K562 (cell line): ENCODE results near the gene BTN3A1. TPM values are rescaled to one million over a fixed set of nuclear protein-coding genes. Genes with fewer than 3 reads are reported as not detected.

Source experiments
- CHCHD3 ChIP-seq: fragments of 250-450 bp; sonication (Bioruptor Pico); IDR thresholded peaks from 2 replicates; pipeline ENCODE4 v2.1.2; 2022; ENCODE audit warnings: mild to moderate bottlenecking
- CTCF ChIP-seq, 3 experiments: IDR thresholded peaks in 2 of 3; conservative IDR thresholded peaks in 1 of 3; 2 replicates each; pipeline ENCODE4 v1.5.1; 2011 to 2012; ENCODE audit warnings: low read length in 3 of 3, mild to moderate bottlenecking in 3 of 3, control low read depth in 2 of 3, improper control_type of control experiment in 1 of 3, inconsistent platforms in 1 of 3, low read depth in 1 of 3, mixed read lengths in 1 of 3, moderate library complexity in 1 of 3; ENCODE audit not compliant: insufficient read depth in 2 of 3
- FOXP1 ChIP-seq: sonication (generic); formaldehyde crosslinking; IDR thresholded peaks from 2 replicates; pipeline ENCODE4 v1.8.0; 2022; ENCODE audit warnings: mild to moderate bottlenecking, missing genetic modification reagents
- HDAC2 ChIP-seq: fragments of 450-650 bp; IDR thresholded peaks from 2 replicates; pipeline ENCODE4 v1.6.1; 2016; ENCODE audit warnings: mild to moderate bottlenecking
- KAT8 ChIP-seq: fragments of 450-650 bp; IDR thresholded peaks from 2 replicates; pipeline ENCODE4 v1.6.1; 2016; ENCODE audit warnings: low read depth, mild to moderate bottlenecking
- KDM1A ChIP-seq, 2 experiments: fragments of 450-650 bp; IDR thresholded peaks; 2 replicates each; pipeline ENCODE4 v1.6.1; 2016; ENCODE audit warnings: mild to moderate bottlenecking in 2 of 2
- MEF2A ChIP-seq: IDR thresholded peaks from 2 replicates; pipeline ENCODE4 v1.6.1; 2011; ENCODE audit warnings: low read depth, mild to moderate bottlenecking, low read length, moderate library complexity; ENCODE audit not compliant: control insufficient read depth
- NCOA6 ChIP-seq: fragments of 450-650 bp; IDR thresholded peaks from 2 replicates; pipeline ENCODE4 v1.6.1; 2017; ENCODE audit warnings: mild to moderate bottlenecking
- RB1 ChIP-seq: fragments of 450-650 bp; IDR thresholded peaks from 2 replicates; pipeline ENCODE4 v1.6.1; 2017; ENCODE audit warnings: low read depth, mild to moderate bottlenecking
- SP1 ChIP-seq: sonication (generic); formaldehyde crosslinking; IDR thresholded peaks from 2 replicates; pipeline ENCODE4 v1.8.1; 2022; ENCODE audit warnings: mild to moderate bottlenecking, missing genetic modification reagents
- TAF15 ChIP-seq: fragments of 200-400 bp; formaldehyde crosslinking; IDR thresholded peaks from 2 replicates; pipeline ENCODE4 v1.6.1; 2017; ENCODE audit warnings: mild to moderate bottlenecking, low read depth, low read length, moderate library complexity
- ZC3H4 ChIP-seq: sonication (generic); formaldehyde crosslinking; IDR thresholded peaks from 2 replicates; pipeline ENCODE4 v1.9.0; 2021; ENCODE audit warnings: missing genetic modification reagents, borderline replicate concordance
- ZFP36 ChIP-seq: fragments of 150-350 bp; IDR thresholded peaks from 2 replicates; pipeline ENCODE4 v1.6.1; 2018; ENCODE audit warnings: low read length, low read depth; ENCODE audit not compliant: partially characterized antibody
- ZNF274 ChIP-seq: IDR thresholded peaks from 2 replicates; pipeline ENCODE4 v1.6.1; 2011; ENCODE audit warnings: low read depth, mild to moderate bottlenecking, low read length, moderate library complexity, borderline replicate concordance
- ZNF695 ChIP-seq: fragments of 450-650 bp; formaldehyde crosslinking; IDR thresholded peaks from 2 replicates; pipeline ENCODE4 v1.4.0; 2020; ENCODE audit warnings: mild to moderate bottlenecking, moderate library complexity
- polyA plus RNA-seq, 8 experiments: library from polyadenylated mRNA; depleted of rRNA in 4 of 8; stranded (reverse) in 5 of 8; unstranded in 3 of 8; fragments of >200 nt; fragmentation: Nextera tagmentation in 2 of 8; fragmentation: Illumina TruSeq in 1 of 8; extraction: Ambion mirVana in 2 of 8; extraction: Trizol in 1 of 8; gene quantifications; 2 replicates each; pipeline versions ENCODE4 v1.2.1 to v1.2.3, GENCODE V29; 2011 to 2014; ENCODE audit warnings: inconsistent platforms in 1 of 8, missing spikeins in 1 of 8
- total RNA-seq, 7 experiments: library from RNA; depleted of rRNA in 6 of 7; stranded (reverse); fragments of >200 nt in 6 of 7; fragmentation: Illumina TruSeq in 2 of 7; extraction: Trizol in 2 of 7; gene quantifications; 2 replicates each; pipeline versions ENCODE4 v1.2.1 to v1.2.3, GENCODE V29; 2011 to 2021; ENCODE audit warnings: low replicate concordance in 1 of 7
- TF ChIP-seq, protein P1 (sequence below): fragments of 250-450 bp; sonication (Bioruptor Pico); IDR thresholded peaks from 2 replicates; pipeline ENCODE4 v1.8.0; 2022; ENCODE audit warnings: inconsistent platforms
- TF ChIP-seq, protein P2 (sequence below): fragments of 250-450 bp; sonication (Bioruptor Pico); IDR thresholded peaks from 2 replicates; pipeline ENCODE4 v1.5.0; 2021

BTN3A1 gene
- total and polyA plus RNA-seq, 9 of the 15 experiments (the other 6 are each of a cell fraction or from before 2014, with no cell fraction given): 0.84 to 8.5 (median 3.9) TPM

GRCh38 chr6:26372308-26373144 is 29.5 kb upstream of the BTN3A1 start (continued):
- TF ChIP-seq FOXP1 (CRISPR knock-in tag) (no peak), CHCHD3 (CRISPR knock-in tag) (no peak), KDM1A (IDR thresholded peaks at IDR 0.05) (peak in 1 of 2 experiments; percentile 44; a peak in 1 of 4 replicates), ZFP36 (peak; percentile 52), ZNF274 (no peak), ZNF695 (no peak), TAF15 (no peak), CTCF (IDR thresholded peaks at IDR 0.05 in 2 of 3, conservative IDR thresholded peaks at IDR 0.05 in 1 of 3; ENCODE audit: insufficient read depth in 2 of 3, low read depth in 1 of 3, low read length in 3 of 3) (no peak), SP1 (CRISPR knock-in tag) (no peak), ZC3H4 (CRISPR knock-in tag) (no peak), MEF2A (no peak), KAT8 (no peak), NCOA6 (no peak), HDAC2 (peak; percentile 32; the same call in 1 of the 2 replicates), RB1 (no peak)
- TF ChIP-seq, protein P1, sequence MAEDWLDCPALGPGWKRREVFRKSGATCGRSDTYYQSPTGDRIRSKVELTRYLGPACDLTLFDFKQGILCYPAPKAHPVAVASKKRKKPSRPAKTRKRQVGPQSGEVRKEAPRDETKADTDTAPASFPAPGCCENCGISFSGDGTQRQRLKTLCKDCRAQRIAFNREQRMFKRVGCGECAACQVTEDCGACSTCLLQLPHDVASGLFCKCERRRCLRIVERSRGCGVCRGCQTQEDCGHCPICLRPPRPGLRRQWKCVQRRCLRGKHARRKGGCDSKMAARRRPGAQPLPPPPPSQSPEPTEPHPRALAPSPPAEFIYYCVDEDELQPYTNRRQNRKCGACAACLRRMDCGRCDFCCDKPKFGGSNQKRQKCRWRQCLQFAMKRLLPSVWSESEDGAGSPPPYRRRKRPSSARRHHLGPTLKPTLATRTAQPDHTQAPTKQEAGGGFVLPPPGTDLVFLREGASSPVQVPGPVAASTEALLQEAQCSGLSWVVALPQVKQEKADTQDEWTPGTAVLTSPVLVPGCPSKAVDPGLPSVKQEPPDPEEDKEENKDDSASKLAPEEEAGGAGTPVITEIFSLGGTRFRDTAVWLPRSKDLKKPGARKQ: no peak
- TF ChIP-seq, protein P2, sequence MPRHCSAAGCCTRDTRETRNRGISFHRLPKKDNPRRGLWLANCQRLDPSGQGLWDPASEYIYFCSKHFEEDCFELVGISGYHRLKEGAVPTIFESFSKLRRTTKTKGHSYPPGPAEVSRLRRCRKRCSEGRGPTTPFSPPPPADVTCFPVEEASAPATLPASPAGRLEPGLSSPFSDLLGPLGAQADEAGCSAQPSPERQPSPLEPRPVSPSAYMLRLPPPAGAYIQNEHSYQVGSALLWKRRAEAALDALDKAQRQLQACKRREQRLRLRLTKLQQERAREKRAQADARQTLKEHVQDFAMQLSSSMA (CRISPR knock-in tag): no peak
